ENCODE results near the gene RNASEH2A. TPM values are rescaled to one million over a fixed set of nuclear protein-coding genes. Genes with fewer than 3 reads are reported as not detected.

RNASEH2A gene
- total RNA-seq, 1 donor from 2014 or later, result 16.7 TPM

- H3K4me1 Mint-ChIP-seq (ENCODE audit: low read depth, unreplicated experiment), result no peaks in the 10 kb centered on the region
- DNase-seq, result no peak
- no peak overlapping the region for H3K4me3 Mint-ChIP-seq (ENCODE audit: unreplicated experiment)
- peaks cover 2% of the 10 kb centered on the region for H3K9me3 Mint-ChIP-seq (ENCODE audit: unreplicated experiment)
- no peak for TF ChIP-seq CTCF (IDR thresholded peaks at IDR 0.05; ENCODE audit: partially characterized antibody, unreplicated experiment)
- no peaks in the 10 kb centered on the region for H3K36me3 Mint-ChIP-seq (ENCODE audit: unreplicated experiment)
- H3K27me3 Mint-ChIP-seq (ENCODE audit: unreplicated experiment), result peaks cover 4% of the 10 kb centered on the region
- H3K27ac Mint-ChIP-seq (ENCODE audit: unreplicated experiment), result no peak overlapping the region
Observed at GRCh38 chr19:12764698-12765097, 41.7 kb upstream of the RNASEH2A start.

- Mint-ChIP-seq H3K4me1 (ENCODE audit: low read depth, unreplicated experiment) (no peaks in the 10 kb centered on the region), H3K4me3 (ENCODE audit: unreplicated experiment) (peak overlapping the region; percentile 62), H3K27ac (ENCODE audit: unreplicated experiment) (peak overlapping the region; percentile 41), H3K9me3 (ENCODE audit: unreplicated experiment) (peaks cover 2% of the 10 kb centered on the region), H3K36me3 (ENCODE audit: unreplicated experiment) (no peaks in the 10 kb centered on the region), H3K27me3 (ENCODE audit: unreplicated experiment) (peaks cover 4% of the 10 kb centered on the region)
- peak; percentile 86 for DNase-seq
- TF ChIP-seq CTCF (IDR thresholded peaks at IDR 0.05; ENCODE audit: partially characterized antibody, unreplicated experiment), result peak; percentile 66
Observed at GRCh38 chr19:12766051-12766521, 40.3 kb upstream of the RNASEH2A start.

- no peak for TF ChIP-seq CTCF (IDR thresholded peaks at IDR 0.05; ENCODE audit: partially characterized antibody, unreplicated experiment)
- Mint-ChIP-seq H3K4me1 (ENCODE audit: low read depth, unreplicated experiment) (peaks cover 1% of the 10 kb centered on the region), H3K4me3 (ENCODE audit: unreplicated experiment) (no peak overlapping the region), H3K27me3 (ENCODE audit: unreplicated experiment) (peaks cover 4% of the 10 kb centered on the region), H3K9me3 (ENCODE audit: unreplicated experiment) (peaks cover 2% of the 10 kb centered on the region), H3K27ac (ENCODE audit: unreplicated experiment) (no peak overlapping the region), H3K36me3 (ENCODE audit: unreplicated experiment) (no peaks in the 10 kb centered on the region)
- DNase-seq, result no peak
Observed at GRCh38 chr19:12767150-12767549, 39.2 kb upstream of the RNASEH2A start.

GRCh38 chr19:12767666-12768065 lies 38.7 kb upstream of the RNASEH2A start:
- H3K4me1 Mint-ChIP-seq (ENCODE audit: low read depth, unreplicated experiment), result peaks cover 1% of the 10 kb centered on the region
- no peak overlapping the region for H3K27ac Mint-ChIP-seq (ENCODE audit: unreplicated experiment)
- H3K4me3 Mint-ChIP-seq (ENCODE audit: unreplicated experiment), result no peak overlapping the region
- TF ChIP-seq CTCF (IDR thresholded peaks at IDR 0.05; ENCODE audit: partially characterized antibody, unreplicated experiment), result no peak
- H3K9me3 Mint-ChIP-seq (ENCODE audit: unreplicated experiment), result peaks cover 2% of the 10 kb centered on the region
- peaks cover 4% of the 10 kb centered on the region for H3K27me3 Mint-ChIP-seq (ENCODE audit: unreplicated experiment)
- no peaks in the 10 kb centered on the region for H3K36me3 Mint-ChIP-seq (ENCODE audit: unreplicated experiment)
- DNase-seq, result no peak

GRCh38 chr19:12769689-12770088 lies 36.7 kb upstream of the RNASEH2A start:
- peaks cover 4% of the 10 kb centered on the region for H3K27me3 Mint-ChIP-seq (ENCODE audit: unreplicated experiment)
- peak overlapping the region; percentile 55 for H3K27ac Mint-ChIP-seq (ENCODE audit: unreplicated experiment)
- peak; percentile 69 for DNase-seq
- no peaks in the 10 kb centered on the region for H3K36me3 Mint-ChIP-seq (ENCODE audit: unreplicated experiment)
- no peak for TF ChIP-seq CTCF (IDR thresholded peaks at IDR 0.05; ENCODE audit: partially characterized antibody, unreplicated experiment)
- peaks cover 3% of the 10 kb centered on the region for H3K4me1 Mint-ChIP-seq (ENCODE audit: low read depth, unreplicated experiment)
- H3K9me3 Mint-ChIP-seq (ENCODE audit: unreplicated experiment), result peaks cover 7% of the 10 kb centered on the region
- peak overlapping the region; percentile 55 for H3K4me3 Mint-ChIP-seq (ENCODE audit: unreplicated experiment)

Measured in glutamatergic neuron (in vitro differentiated cells).